ENCODE measurements around the gene POLRMT.
"Not testable (repeated sequence)": the region's sequence is repeated elsewhere in the genome, so short reads cannot be mapped to it uniquely, and the experiment has no call there.

POLRMT gene

GRCh38 chr19:613732-614567, 19.4 kb downstream of the POLRMT start:
- no peak for ATAC-seq (replicated peaks)
- DNase-seq, result no peak
- H3K27ac Mint-ChIP-seq, result peak overlapping the region in 1 of 2 donors; percentile 49
- no peak overlapping the region for H3K4me3 Mint-ChIP-seq
- peaks cover 7 to 24% of the 10 kb centered on the region in 2 donors for H3K4me1 Mint-ChIP-seq (ENCODE audit: low read depth in 2 of 2)
- no peaks in the 10 kb centered on the region for H3K9me3 Mint-ChIP-seq
- H3K27me3 Mint-ChIP-seq, result no peaks in the 10 kb centered on the region
- H3K36me3 Mint-ChIP-seq (ENCODE audit: insufficient read depth), result peaks cover 10% of the 10 kb centered on the region

- Mint-ChIP-seq H3K27ac (no peak overlapping the region), H3K36me3 (ENCODE audit: insufficient read depth) (peaks cover 10% of the 10 kb centered on the region), H3K4me3 (no peak overlapping the region), H3K4me1 (ENCODE audit: low read depth in 2 of 2) (peaks cover 7 to 24% of the 10 kb centered on the region in 2 donors), H3K9me3 (no peaks in the 10 kb centered on the region), H3K27me3 (no peaks in the 10 kb centered on the region)
- DNase-seq (no peak), ATAC-seq (replicated peaks) (no peak)
These were observed 20.4 kb downstream of the POLRMT start for GRCh38 chr19:612941-613340.

DNA sequence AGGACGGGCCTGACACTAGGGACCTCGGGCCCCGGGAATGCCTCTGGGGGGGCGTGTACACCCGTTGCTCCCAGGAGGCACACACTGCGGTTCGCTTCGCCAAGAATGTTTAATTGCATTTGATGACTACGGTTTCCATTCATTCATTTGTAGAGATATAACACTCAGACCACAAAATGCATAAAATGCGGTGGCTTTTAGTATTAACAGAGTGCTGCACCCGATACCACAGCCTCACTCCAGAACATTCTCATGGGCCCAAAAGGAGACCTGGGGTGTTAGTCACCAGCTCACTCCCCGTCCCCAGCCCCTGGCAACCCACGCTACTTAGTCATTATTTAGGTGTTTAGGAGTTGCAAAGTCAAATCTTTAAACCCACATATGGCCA, 21.9 kb downstream of the POLRMT start:
- Mint-ChIP-seq H3K4me3 (peak overlapping the region; percentile 77 to 84), H3K9me3 (no peaks in the 10 kb centered on the region), H3K27ac (peak overlapping the region; percentile 53 to 85), H3K27me3 (no peaks in the 10 kb centered on the region), H3K36me3 (ENCODE audit: insufficient read depth) (peaks cover 10% of the 10 kb centered on the region), H3K4me1 (ENCODE audit: low read depth in 2 of 2) (peaks cover 7 to 24% of the 10 kb centered on the region in 2 donors)
- peak; percentile 45 to 48 (median 46) for DNase-seq
- ATAC-seq (replicated peaks), result peak; percentile 68

DNA sequence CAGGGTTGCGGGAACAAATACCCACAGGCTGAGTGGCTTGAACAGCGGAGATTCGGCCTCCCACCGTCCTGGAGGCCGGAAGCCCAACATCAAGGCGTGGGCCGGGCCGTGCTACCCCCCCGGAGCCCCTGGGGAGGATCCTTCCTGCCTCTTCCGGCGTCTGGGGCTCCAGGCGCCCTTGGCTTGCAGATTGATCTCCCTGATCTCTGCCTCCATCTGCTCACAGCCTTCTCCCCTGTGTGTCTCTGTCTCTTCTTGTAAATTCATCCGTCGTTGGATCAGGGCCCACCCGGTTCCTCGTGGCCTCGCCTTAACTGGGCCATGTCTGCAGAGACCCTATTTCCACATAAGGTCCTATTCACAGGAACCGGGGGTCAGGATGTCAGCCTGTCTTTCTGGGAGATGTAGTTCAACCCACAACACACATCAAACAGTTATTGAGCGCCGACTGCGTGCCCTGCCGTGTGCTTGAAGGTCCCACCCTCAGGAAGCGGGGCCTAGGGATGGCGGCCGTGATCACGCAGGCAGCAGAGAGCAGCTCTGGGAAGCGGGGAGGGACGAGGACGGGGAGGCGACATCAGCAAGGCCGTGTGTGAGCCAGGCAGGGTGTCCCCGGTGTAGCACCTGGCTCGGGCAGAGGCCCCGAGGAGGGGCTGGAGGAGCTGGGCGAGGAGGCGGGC, 22.4 kb downstream of the POLRMT start:
- Mint-ChIP-seq H3K9me3 (no peaks in the 10 kb centered on the region), H3K27me3 (no peaks in the 10 kb centered on the region), H3K4me3 (peak overlapping the region; percentile 77 to 84), H3K27ac (peak overlapping the region; percentile 53 to 85), H3K36me3 (ENCODE audit: insufficient read depth) (peaks cover 10% of the 10 kb centered on the region), H3K4me1 (ENCODE audit: low read depth in 2 of 2) (peaks cover 7 to 24% of the 10 kb centered on the region in 2 donors)
- ATAC-seq (replicated peaks) (peak; percentile 56), DNase-seq (peak; percentile 32 to 47 (median 40))

GRCh38 chr19:610071-610800, 23.1 kb downstream of the POLRMT start:
- peak; percentile 60 for ATAC-seq (replicated peaks)
- DNase-seq, result peak; percentile 33 to 48 (median 37)
- Mint-ChIP-seq H3K4me3 (peak overlapping the region; percentile 77 to 84), H3K27me3 (no peaks in the 10 kb centered on the region), H3K4me1 (ENCODE audit: low read depth in 2 of 2) (peaks cover 7 to 21% of the 10 kb centered on the region in 2 donors), H3K36me3 (ENCODE audit: insufficient read depth) (peaks cover 9% of the 10 kb centered on the region), H3K9me3 (no peaks in the 10 kb centered on the region), H3K27ac (peak overlapping the region in 1 of 2 donors; percentile 53)

GRCh38 chr19:609004-609346, 24.4 kb downstream of the POLRMT start:
- H3K27me3 Mint-ChIP-seq, result no peaks in the 10 kb centered on the region
- DNase-seq, result no peak
- ATAC-seq (replicated peaks), result no peak
- H3K36me3 Mint-ChIP-seq (ENCODE audit: insufficient read depth), result peaks cover 7% of the 10 kb centered on the region
- no peak overlapping the region for H3K27ac Mint-ChIP-seq
- peaks cover 7 to 14% of the 10 kb centered on the region in 2 donors for H3K4me1 Mint-ChIP-seq (ENCODE audit: low read depth in 2 of 2)
- no peak overlapping the region for H3K4me3 Mint-ChIP-seq
- H3K9me3 Mint-ChIP-seq, result no peaks in the 10 kb centered on the region

DNA sequence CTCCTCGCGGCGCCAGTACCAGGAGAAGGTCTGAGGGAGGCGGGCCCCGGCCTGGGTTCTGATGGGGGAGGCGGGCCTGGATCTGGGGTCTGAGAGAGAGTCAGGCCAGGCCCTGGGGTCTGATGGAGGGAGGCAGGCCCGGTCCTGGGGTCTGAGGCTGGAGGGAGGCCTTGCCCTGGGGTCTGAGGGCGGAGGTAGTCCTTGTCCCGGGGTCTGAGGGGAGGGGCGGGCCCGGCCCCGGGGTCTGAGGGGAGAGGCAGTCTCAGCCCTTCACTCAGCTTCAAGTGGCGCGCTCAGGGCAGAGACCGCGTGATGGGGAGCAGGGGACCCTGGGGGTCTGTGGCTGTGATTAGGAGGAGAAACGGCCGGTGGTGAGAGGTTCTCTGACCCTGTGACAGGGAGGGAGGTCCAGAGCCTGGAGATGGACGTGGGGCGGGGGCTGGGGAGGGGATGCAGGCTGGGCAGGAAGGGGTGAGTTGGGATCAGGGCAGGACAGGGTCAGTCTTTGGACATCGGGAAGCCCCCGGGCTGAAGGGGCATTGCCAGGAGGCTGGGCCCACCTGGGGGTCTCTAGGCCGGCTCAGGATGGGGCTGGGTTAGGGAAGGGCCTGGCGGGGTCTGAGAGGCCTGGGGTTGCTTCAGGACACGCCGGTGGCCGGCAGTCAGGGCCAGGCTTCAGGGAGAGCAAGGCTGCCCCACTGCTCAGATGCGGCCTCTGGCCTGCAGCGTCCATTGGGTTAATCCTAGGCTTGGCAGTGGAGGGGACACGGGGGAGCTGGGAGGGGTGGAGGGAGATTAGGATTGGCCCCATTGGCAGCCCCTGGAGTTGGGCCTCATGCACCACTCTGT, 25.0 kb downstream of the POLRMT start:
- ATAC-seq (replicated peaks), result no peak
- H3K4me3 Mint-ChIP-seq, result no peak overlapping the region

GRCh38 chr19:607301-608154, 25.8 kb downstream of the POLRMT start:
- no peak for ATAC-seq (replicated peaks)
- H3K4me3 Mint-ChIP-seq, result no peak overlapping the region
- H3K9me3 Mint-ChIP-seq, result no peaks in the 10 kb centered on the region
- H3K4me1 Mint-ChIP-seq (ENCODE audit: low read depth in 2 of 2), result peaks cover 6 to 14% of the 10 kb centered on the region in 2 donors
- peaks cover 7% of the 10 kb centered on the region for H3K36me3 Mint-ChIP-seq (ENCODE audit: insufficient read depth)
- H3K27me3 Mint-ChIP-seq, result no peaks in the 10 kb centered on the region
- DNase-seq, result no peak
- peak overlapping the region in 1 of 2 donors; percentile 12 for H3K27ac Mint-ChIP-seq

More for the DNA sequence above, 25.0 kb downstream of the POLRMT start:
- peaks cover 7 to 14% of the 10 kb centered on the region in 2 donors for H3K4me1 Mint-ChIP-seq (ENCODE audit: low read depth in 2 of 2)
- DNase-seq, result no peak
- no peaks in the 10 kb centered on the region for H3K27me3 Mint-ChIP-seq
- peak overlapping the region in 1 of 2 donors; percentile 28 for H3K27ac Mint-ChIP-seq
- no peaks in the 10 kb centered on the region for H3K9me3 Mint-ChIP-seq
- H3K36me3 Mint-ChIP-seq (ENCODE audit: insufficient read depth), result peaks cover 7% of the 10 kb centered on the region

GRCh38 chr19:605061-605971, 28.0 kb downstream of the POLRMT start:
- H3K4me1 Mint-ChIP-seq (ENCODE audit: low read depth in 2 of 2); H3K27me3 Mint-ChIP-seq; H3K36me3 Mint-ChIP-seq (ENCODE audit: insufficient read depth); ATAC-seq (replicated peaks); H3K9me3 Mint-ChIP-seq; DNase-seq; H3K4me3 Mint-ChIP-seq; H3K27ac Mint-ChIP-seq: not testable (repeated sequence)

GRCh38 chr19:604355-604754, 29.0 kb downstream of the POLRMT start:
- Mint-ChIP-seq H3K4me3 (no peak overlapping the region), H3K36me3 (ENCODE audit: insufficient read depth) (peaks cover 4% of the 10 kb centered on the region), H3K27me3 (no peaks in the 10 kb centered on the region), H3K9me3 (no peaks in the 10 kb centered on the region), H3K27ac (no peak overlapping the region), H3K4me1 (ENCODE audit: low read depth in 2 of 2) (no peaks in the 10 kb centered on the region)
- peak; percentile 72 for ATAC-seq (replicated peaks)
- no peak for DNase-seq

- H3K27me3 Mint-ChIP-seq; H3K27ac Mint-ChIP-seq; H3K36me3 Mint-ChIP-seq (ENCODE audit: insufficient read depth); H3K9me3 Mint-ChIP-seq; H3K4me1 Mint-ChIP-seq (ENCODE audit: low read depth in 2 of 2); H3K4me3 Mint-ChIP-seq; DNase-seq: not testable (repeated sequence)
- ATAC-seq (replicated peaks), result peak; percentile 48
These were observed 29.6 kb downstream of the POLRMT start for GRCh38 chr19:603779-604178.

All from effector memory CD8-positive, alpha-beta T cell (primary cell).